ENCODE results near the gene CAMSAP1.

DNA sequence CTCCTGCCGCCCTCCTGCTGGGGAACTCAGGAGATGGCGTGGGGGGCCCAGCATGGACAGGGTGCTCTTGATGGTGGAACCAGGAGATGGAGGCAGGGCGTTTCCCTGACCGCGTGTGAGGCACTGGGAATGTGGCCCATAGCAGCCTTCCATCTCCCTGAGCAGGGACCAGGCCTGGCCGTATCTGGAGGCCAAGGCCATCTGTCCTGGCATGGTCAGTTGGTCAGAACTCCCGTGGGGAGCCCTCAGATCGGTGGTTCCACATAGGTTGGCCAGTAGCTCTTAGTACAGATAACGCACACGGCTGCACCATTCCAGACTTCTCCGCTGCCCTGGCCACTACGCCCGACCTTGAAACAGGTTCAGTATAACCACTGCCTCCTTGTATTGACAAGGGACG lies 127.8 kb downstream of the CAMSAP1 start:
- TF ChIP-seq ZNF274 (IDR thresholded peaks at IDR 0.05; ENCODE audit: low read depth, low read length) (no peak), SUZ12 (IDR thresholded peaks at IDR 0.05; ENCODE audit: extremely low read depth, insufficient read depth, insufficient read length) (no peak)
